H1 (cell line): Measurements from ENCODE around the gene TP73. TPM values are rescaled to one million over a fixed set of nuclear protein-coding genes. Genes with fewer than 3 reads are reported as not detected.

ENCODE experiments used
- CTCF ChIA-PET: fragments of 300-600 bp; sonication (Branson Sonifier 250); formaldehyde crosslinking; loops from one replicate; lab custom pipeline; 2021; ENCODE audit not compliant: partially characterized antibody; lab: Charles Lee
- POLR2A ChIA-PET: fragments of 300-600 bp; sonication (Branson Sonifier 250); formaldehyde crosslinking; loops from one replicate; lab custom pipeline; 2021; ENCODE audit warnings: inconsistent platforms; ENCODE audit not compliant: partially characterized antibody; lab: Charles Lee
- DNase-seq, 2 experiments: peaks; one replicate each; pipeline versions ENCODE4 v3.0.0 to v3.0.0-alpha.2; 2010 to 2022; ENCODE audit warnings: low spot score in 2 of 2, low read depth in 1 of 2, mixed read lengths in 1 of 2
- FAIRE-seq: peaks from 2 replicates; lab custom pipeline; 2011; peaks lifted over from hg19 to GRCh38; lab: Jason Lieb, UNC
- H2AFZ ChIP-seq: 2 replicates; pipeline ENCODE4 v1.8.1; 2012; ENCODE audit warnings: low read length, inconsistent platforms
- H2AK5ac ChIP-seq: 2 replicates; pipeline ENCODE4 v1.6.1; 2013; ENCODE audit warnings: low read depth, low read length
- H2BK120ac ChIP-seq: replicated peaks from 2 replicates; pipeline ENCODE3; 2013; ENCODE audit warnings: low read depth, low read length, inconsistent platforms
- H2BK12ac ChIP-seq: 2 replicates; pipeline ENCODE4 v1.6.1; 2013; ENCODE audit warnings: low read depth, low read length
- H2BK15ac ChIP-seq: 2 replicates; pipeline ENCODE4 v1.6.1; 2013; ENCODE audit warnings: low read length
- H2BK20ac ChIP-seq: 2 replicates; pipeline ENCODE4 v1.6.1; 2013; ENCODE audit warnings: low read length
- H2BK5ac ChIP-seq: 2 replicates; pipeline ENCODE4 v1.6.1; 2013; ENCODE audit warnings: low read depth, low read length
- H3K14ac ChIP-seq: 2 replicates; pipeline ENCODE4 v1.6.1; 2013; ENCODE audit warnings: inconsistent platforms; ENCODE audit not compliant: insufficient read length
- H3K18ac ChIP-seq: 2 replicates; pipeline ENCODE4 v1.6.1; 2013; ENCODE audit warnings: low read length; ENCODE audit errors: extremely low read depth
- H3K23ac ChIP-seq: 2 replicates; pipeline ENCODE4 v1.6.1; 2013; ENCODE audit warnings: inconsistent platforms; ENCODE audit not compliant: insufficient read length
- H3K23me2 ChIP-seq: 2 replicates; pipeline ENCODE4 v1.6.1; 2013; ENCODE audit warnings: low read depth, low read length
- H3K27ac ChIP-seq: 2 replicates; pipeline ENCODE4 v1.6.1; 2011; ENCODE audit warnings: low read depth, low read length, inconsistent platforms
- H3K27me3 ChIP-seq, 4 experiments: replicated peaks in 1 of 4; 1 replicate in 1 of 4; 2 replicates in 3 of 4; pipeline versions ENCODE4 v1.6.1 to v1.8.1; 2011 to 2013; ENCODE audit warnings: low read length in 3 of 4, mild to moderate bottlenecking in 3 of 4, inconsistent platforms in 2 of 4, mixed read lengths in 2 of 4, moderate library complexity in 1 of 4; ENCODE audit not compliant: control insufficient read depth in 3 of 4, insufficient read depth in 3 of 4; ENCODE audit errors: extremely low read depth in 1 of 4
- H3K36me3 ChIP-seq, 4 experiments: 2 replicates each; pipeline versions ENCODE4 v1.6.1 to v1.8.1; 2011 to 2013; ENCODE audit warnings: mild to moderate bottlenecking in 4 of 4, low read length in 3 of 4, moderate library complexity in 2 of 4, control low read depth in 1 of 4, inconsistent platforms in 1 of 4; ENCODE audit not compliant: insufficient read depth in 4 of 4, control insufficient read depth in 2 of 4
- H3K4ac ChIP-seq: replicated peaks from 2 replicates; pipeline ENCODE3; 2013; ENCODE audit warnings: low read length, low read depth, mixed read lengths, inconsistent platforms; ENCODE audit not compliant: insufficient read length
- H3K4me1 ChIP-seq, 4 experiments: replicated peaks in 1 of 4; 1 replicate in 1 of 4; 2 replicates in 3 of 4; pipeline versions ENCODE4 v1.6.1 to v1.8.1; 2011 to 2013; ENCODE audit warnings: low read length in 3 of 4, inconsistent platforms in 2 of 4, mixed read lengths in 1 of 4; ENCODE audit not compliant: insufficient read depth in 4 of 4, control insufficient read depth in 3 of 4
- H3K4me2 ChIP-seq, 2 experiments: 2 replicates each; pipeline versions ENCODE4 v1.6.1 to v1.8.1; 2011 to 2013; ENCODE audit warnings: low read depth in 2 of 2, low read length in 2 of 2, control low read depth in 1 of 2, inconsistent platforms in 1 of 2, mild to moderate bottlenecking in 1 of 2; ENCODE audit not compliant: insufficient read depth in 1 of 2
- H3K4me3 ChIP-seq, 4 experiments: fragments of 200-600, 300-600 bp in 1 of 4; sonication (generic), shearing (Covaris generic), sonication (Bioruptor Twin) in 1 of 4; 2 replicates each; pipeline versions ENCODE4 v1.5.1 to v1.8.1; 2011 to 2016; ENCODE audit warnings: low read length in 4 of 4, low read depth in 3 of 4, control low read depth in 2 of 4, inconsistent platforms in 2 of 4, mild to moderate bottlenecking in 2 of 4, mixed read lengths in 1 of 4, moderate library complexity in 1 of 4; ENCODE audit not compliant: insufficient read depth in 2 of 4; ENCODE audit errors: extremely low read depth in 1 of 4
- H3K56ac ChIP-seq: replicated peaks from 2 replicates; pipeline ENCODE3; 2013; ENCODE audit warnings: low read depth, mild to moderate bottlenecking, mixed read lengths, low read length, inconsistent platforms; ENCODE audit not compliant: insufficient read length
- H3K79me1 ChIP-seq: 2 replicates; pipeline ENCODE4 v1.6.1; 2013; ENCODE audit warnings: low read depth, low read length, control low read depth
- H3K79me2 ChIP-seq, 2 experiments: 2 replicates each; pipeline versions ENCODE4 v1.6.1 to v1.8.1; 2012 to 2013; ENCODE audit warnings: low read length in 2 of 2, mild to moderate bottlenecking in 2 of 2, inconsistent platforms in 1 of 2; ENCODE audit not compliant: insufficient read depth in 2 of 2, control insufficient read depth in 1 of 2
- H3K9ac ChIP-seq, 4 experiments: replicated peaks in 1 of 4; 1 replicate in 1 of 4; 2 replicates in 3 of 4; pipeline versions ENCODE4 v1.6.1 to v1.8.1; 2011 to 2013; ENCODE audit warnings: low read depth in 3 of 4, low read length in 3 of 4, control low read depth in 2 of 4, mild to moderate bottlenecking in 2 of 4, moderate library complexity in 2 of 4, inconsistent platforms in 1 of 4; ENCODE audit errors: extremely low read depth in 1 of 4
- H3K9me3 ChIP-seq, 2 experiments: 2 replicates each; pipeline versions ENCODE4 v1.6.1 to v1.8.1; 2012 to 2013; ENCODE audit warnings: mild to moderate bottlenecking in 2 of 2, moderate library complexity in 2 of 2, control low read depth in 1 of 2, inconsistent platforms in 1 of 2, low read depth in 1 of 2, low read length in 1 of 2, mixed read lengths in 1 of 2; ENCODE audit not compliant: insufficient read depth in 2 of 2
- H4K20me1 ChIP-seq, 2 experiments: replicated peaks in 1 of 2; 2 replicates each; pipeline versions ENCODE3 to v1.8.1; 2011 to 2013; ENCODE audit warnings: inconsistent platforms in 2 of 2, low read length in 2 of 2, mild to moderate bottlenecking in 1 of 2; ENCODE audit not compliant: insufficient read depth in 2 of 2, control insufficient read depth in 1 of 2
- H4K5ac ChIP-seq: 2 replicates; pipeline ENCODE4 v1.6.1; 2013; ENCODE audit warnings: low read length, low read depth, mixed read lengths, inconsistent platforms; ENCODE audit not compliant: insufficient read length
- H4K8ac ChIP-seq: 2 replicates; pipeline ENCODE4 v1.8.0; 2013; ENCODE audit warnings: mild to moderate bottlenecking, moderate library complexity, low read length, inconsistent platforms; ENCODE audit not compliant: insufficient read depth; ENCODE audit errors: extremely low read depth
- H4K91ac ChIP-seq: replicated peaks from 2 replicates; pipeline ENCODE3; 2013; ENCODE audit warnings: low read length, mixed read lengths, inconsistent platforms; ENCODE audit not compliant: insufficient read length
- ATF3 ChIP-seq: IDR thresholded peaks from 2 replicates; pipeline ENCODE4 v1.6.1; 2011; ENCODE audit warnings: low read depth, mild to moderate bottlenecking, low read length; ENCODE audit not compliant: insufficient read depth
- CEBPB ChIP-seq: IDR thresholded peaks from 2 replicates; pipeline ENCODE4 v1.6.1; 2012; ENCODE audit warnings: low read depth, low read length
- CREB1 ChIP-seq: IDR thresholded peaks from 2 replicates; pipeline ENCODE4 v1.6.1; 2012; ENCODE audit warnings: inconsistent platforms
- EP300 ChIP-seq, 2 experiments: IDR thresholded peaks; 1 replicate in 1 of 2; 2 replicates in 1 of 2; pipeline ENCODE4 v1.6.1; 2011 to 2012; ENCODE audit warnings: low read depth in 2 of 2, low read length in 2 of 2, mild to moderate bottlenecking in 2 of 2, borderline replicate concordance in 1 of 2, inconsistent platforms in 1 of 2, moderate library complexity in 1 of 2
- JUN ChIP-seq: IDR thresholded peaks from 2 replicates; pipeline ENCODE4 v1.6.1; 2011; ENCODE audit warnings: low read depth, mild to moderate bottlenecking, improper control_type of control experiment, low read length
- RAD21 ChIP-seq, 2 experiments: IDR thresholded peaks in 1 of 2; conservative IDR thresholded peaks in 1 of 2; 2 replicates each; pipeline ENCODE4 v1.6.1; 2011; ENCODE audit warnings: low read depth in 2 of 2, low read length in 2 of 2, improper control_type of control experiment in 1 of 2, inconsistent platforms in 1 of 2, mild to moderate bottlenecking in 1 of 2, moderate library complexity in 1 of 2
- RFX5 ChIP-seq: IDR thresholded peaks from 2 replicates; pipeline ENCODE4 v1.6.1; 2011; ENCODE audit warnings: low read depth, low read length, improper control_type of control experiment, borderline replicate concordance
- SAP30 ChIP-seq: fragments of 300-600 bp; sonication (generic); IDR thresholded peaks from 2 replicates; pipeline ENCODE4 v1.7.1; 2012; ENCODE audit warnings: low read length, moderate library complexity, mild to moderate bottlenecking, inconsistent platforms; ENCODE audit not compliant: insufficient read depth, insufficient replicate concordance
- TCF12 ChIP-seq: IDR thresholded peaks from 2 replicates; pipeline ENCODE4 v1.6.1; 2011; ENCODE audit warnings: low read depth, mild to moderate bottlenecking, low read length
- WGBS, 2 experiments: shearing (Covaris generic) in 1 of 2; methylation state at CpG; one replicate each; pipeline versions ENCODE4 v1.1.6 to v1.1.7; 2013 to 2015; ENCODE audit warnings: low lambda C conversion rate in 2 of 2, mixed read lengths in 2 of 2, inconsistent platforms in 1 of 2, low coverage in 1 of 2, missing lambda C conversion rate in 1 of 2; ENCODE audit not compliant: insufficient replicate concordance in 2 of 2, insufficient coverage in 1 of 2, insufficient read length in 1 of 2; ENCODE audit errors: extremely low coverage in 1 of 2, missing lambda C conversion rate in 1 of 2; 5-methylcytosine and 5-hydroxymethylcytosine counted together
- polyA plus RNA-seq, 7 experiments: library from polyadenylated mRNA; depleted of rRNA in 3 of 7; stranded (reverse) in 5 of 7; unstranded in 2 of 7; fragments of >200 nt in 5 of 7; fragments of 200-250 nt in 2 of 7; gene quantifications; 1 replicate in 5 of 7; 2 replicates in 1 of 7; 4 replicates in 1 of 7; pipeline versions ENCODE4 v1.2.1 to v1.2.3, GENCODE V29; 2011 to 2013; ENCODE audit warnings: missing spikeins in 2 of 7, mixed read lengths in 2 of 7
- total RNA-seq: library from RNA; stranded (reverse); fragmentation: NEBNext Ultra II Directional; extraction: Animal tissue kit (Norgen Biotek cat#: 25700); gene quantifications from 2 replicates; pipeline ENCODE4 v1.2.1, GENCODE V29; 2021

TP73 gene
- total and polyA plus RNA-seq, 2 of the 8 experiments (the other 6 are each of a cell fraction or from before 2014, with no cell fraction given): 2.6 to 3.1 TPM

- Histone ChIP-seq H3K56ac (no peak overlapping the region), H3K36me3 (peaks cover 2 to 15% (median 8%) of the 10 kb centered on the region in 4 experiments; a peak in 5 of 8 replicates), H2AFZ (no peak overlapping the region), H2BK15ac (no peak overlapping the region), H3K23ac (no peak overlapping the region), H4K91ac (no peak overlapping the region), H2BK20ac (no peak overlapping the region), H3K27ac (no peak overlapping the region), H3K23me2 (no peaks in the 10 kb centered on the region), H3K9ac (no peak overlapping the region), H3K79me1 (peaks cover 5% of the 10 kb centered on the region), H3K4me2 (no peak overlapping the region), H2BK12ac (no peak overlapping the region), H3K14ac (no peak overlapping the region), H4K5ac (no peak overlapping the region), H2BK120ac (no peak overlapping the region), H3K27me3 (no peaks in the 10 kb centered on the region), H3K4ac (no peak overlapping the region), H3K79me2 (no peaks in the 10 kb centered on the region), H2AK5ac (no peak overlapping the region), H3K9me3 (no peaks in the 10 kb centered on the region), H4K20me1 (peaks cover 0 to 7% of the 10 kb centered on the region in 2 experiments), H3K4me3 (no peak overlapping the region), H4K8ac (no peak overlapping the region), H2BK5ac (no peak overlapping the region), H3K4me1 (no peaks in the 10 kb centered on the region), H3K18ac (no peak overlapping the region)
- DNase-seq (no peak), FAIRE-seq (no peak)
- ChIA-PET CTCF (interaction anchor here (0.9 to 1.4 kb wide), 5 partner anchors 9 to 398 kb away, joined by 3 to 6 read pairs (median 4); partner anchors contain the start of gene WRAP73), POLR2A (no interaction called here)
- 93% methylated on average over 16 of the region's 36 CpGs; no CpG with 5 or more reads in 1 of the 2 experiments for WGBS, 2 experiments
- TF ChIP-seq ATF3 (no peak), EP300 (IDR thresholded peaks at IDR 0.05; ENCODE audit: borderline replicate concordance in 1 of 2, low read depth in 2 of 2, low read length in 2 of 2) (no peak), TCF12 (no peak), RAD21 (IDR thresholded peaks at IDR 0.05 in 1 of 2, conservative IDR thresholded peaks at IDR 0.05 in 1 of 2; ENCODE audit: low read depth in 2 of 2, low read length in 2 of 2) (no peak), CREB1 (no peak), SAP30 (no peak), JUN (no peak), CEBPB (no peak), RFX5 (no peak)
These were observed 12.0 kb upstream of the TP73 start for GRCh38 chr1:3640121-3640837.
